ENCODE data around the gene RARS2.
A peak's percentile ranks its signal among the peaks of the same experiment; 100 is the strongest.

Gene RARS2

DNA sequence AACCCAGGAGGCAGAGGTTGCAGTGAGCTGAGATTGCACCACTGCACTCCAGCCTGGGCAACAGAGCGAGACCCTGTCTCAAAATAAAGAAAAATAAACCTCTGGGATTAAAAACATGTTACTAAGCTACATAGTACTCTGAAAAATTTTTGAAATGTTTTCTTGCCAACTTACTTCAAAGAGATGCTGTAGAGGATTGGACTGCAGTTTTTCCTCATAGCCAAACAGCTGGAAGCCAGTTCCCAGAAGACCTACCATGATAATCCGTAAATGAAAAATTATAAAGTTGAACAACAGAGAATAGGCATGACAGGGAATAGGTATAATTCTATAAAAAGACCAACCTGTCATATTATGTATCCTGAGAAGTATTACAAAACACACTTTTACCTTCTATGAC is 48.0 kb downstream of the RARS2 start:
- Histone ChIP-seq H3K9me3 (no peaks in the 10 kb centered on the region), H3K27me3 (no peaks in the 10 kb centered on the region), H3K27ac (no peak overlapping the region), H3K4me1 (ENCODE audit: control insufficient read depth in 1 of 2, insufficient read depth in 1 of 2, low read depth in 1 of 2, low read length in 1 of 2) (peaks cover 21 to 26% of the 10 kb centered on the region in 2 experiments), H3K36me3 (peaks cover 25% of the 10 kb centered on the region), H3K4me3 (ENCODE audit: low read depth in 1 of 2, low read length in 1 of 2) (no peak overlapping the region)
- TF ChIP-seq, protein P1, sequence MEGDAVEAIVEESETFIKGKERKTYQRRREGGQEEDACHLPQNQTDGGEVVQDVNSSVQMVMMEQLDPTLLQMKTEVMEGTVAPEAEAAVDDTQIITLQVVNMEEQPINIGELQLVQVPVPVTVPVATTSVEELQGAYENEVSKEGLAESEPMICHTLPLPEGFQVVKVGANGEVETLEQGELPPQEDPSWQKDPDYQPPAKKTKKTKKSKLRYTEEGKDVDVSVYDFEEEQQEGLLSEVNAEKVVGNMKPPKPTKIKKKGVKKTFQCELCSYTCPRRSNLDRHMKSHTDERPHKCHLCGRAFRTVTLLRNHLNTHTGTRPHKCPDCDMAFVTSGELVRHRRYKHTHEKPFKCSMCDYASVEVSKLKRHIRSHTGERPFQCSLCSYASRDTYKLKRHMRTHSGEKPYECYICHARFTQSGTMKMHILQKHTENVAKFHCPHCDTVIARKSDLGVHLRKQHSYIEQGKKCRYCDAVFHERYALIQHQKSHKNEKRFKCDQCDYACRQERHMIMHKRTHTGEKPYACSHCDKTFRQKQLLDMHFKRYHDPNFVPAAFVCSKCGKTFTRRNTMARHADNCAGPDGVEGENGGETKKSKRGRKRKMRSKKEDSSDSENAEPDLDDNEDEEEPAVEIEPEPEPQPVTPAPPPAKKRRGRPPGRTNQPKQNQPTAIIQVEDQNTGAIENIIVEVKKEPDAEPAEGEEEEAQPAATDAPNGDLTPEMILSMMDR (IDR thresholded peaks at IDR 0.05) = no peak

DNA sequence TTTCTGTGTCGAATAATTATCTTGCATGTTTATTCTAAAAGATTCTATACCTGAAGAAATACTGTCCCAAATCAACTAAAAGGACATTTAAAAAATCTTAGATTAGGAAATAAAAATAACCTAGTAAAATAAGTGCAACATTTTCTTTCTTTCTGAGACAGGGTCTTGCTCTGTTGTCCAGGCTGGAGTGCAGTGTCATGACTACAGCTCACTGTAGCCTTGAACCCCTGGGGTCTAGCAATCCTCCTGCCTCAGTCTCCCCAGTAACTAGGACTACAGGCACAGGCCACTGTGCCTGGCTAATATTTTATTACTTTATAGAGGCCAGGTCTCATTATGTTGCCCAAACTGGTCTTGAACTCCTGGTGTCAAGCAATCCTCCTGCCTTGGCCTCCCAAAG is 48.7 kb downstream of the RARS2 start:
- Histone ChIP-seq H3K4me1 (ENCODE audit: control insufficient read depth in 1 of 2, insufficient read depth in 1 of 2, low read depth in 1 of 2, low read length in 1 of 2) (peaks cover 22 to 33% of the 10 kb centered on the region in 2 experiments), H3K4me3 (ENCODE audit: low read depth in 1 of 2, low read length in 1 of 2) (no peak overlapping the region), H3K27me3 (no peaks in the 10 kb centered on the region), H3K9me3 (no peaks in the 10 kb centered on the region), H3K27ac (no peak overlapping the region), H3K36me3 (peaks cover 25% of the 10 kb centered on the region)
- TF ChIP-seq, protein P1 (IDR thresholded peaks at IDR 0.05) = no peak

DNA sequence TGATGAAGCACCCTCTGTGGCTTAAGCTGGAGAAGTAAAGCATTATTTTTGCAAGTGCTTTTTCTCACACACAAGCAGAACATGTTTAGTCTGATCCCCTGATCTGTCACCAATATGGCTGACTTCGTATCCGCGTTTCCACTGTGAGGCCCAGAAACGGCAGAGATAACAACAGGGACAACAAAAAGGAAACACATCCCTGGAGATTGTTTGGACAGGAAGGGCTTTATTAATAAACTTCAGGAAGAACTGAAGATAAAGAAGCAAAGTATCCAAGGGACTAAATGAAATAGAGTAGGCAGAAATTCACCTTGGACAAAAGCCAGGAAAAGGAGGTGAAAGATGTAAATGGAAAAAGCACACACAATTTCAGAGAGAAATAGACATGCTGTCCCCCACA is 49.2 kb downstream of the RARS2 start:
- peaks cover 25% of the 10 kb centered on the region for H3K36me3 ChIP-seq
- TF ChIP-seq, protein P1 (IDR thresholded peaks at IDR 0.05) = no peak
- H3K4me1 ChIP-seq (ENCODE audit: control insufficient read depth in 1 of 2, insufficient read depth in 1 of 2, low read depth in 1 of 2, low read length in 1 of 2) = peaks cover 22 to 33% of the 10 kb centered on the region in 2 experiments
- H3K4me3 ChIP-seq (ENCODE audit: low read depth in 1 of 2, low read length in 1 of 2) = no peak overlapping the region
- no peak overlapping the region for H3K27ac ChIP-seq
- no peaks in the 10 kb centered on the region for H3K9me3 ChIP-seq
- no peaks in the 10 kb centered on the region for H3K27me3 ChIP-seq

DNA sequence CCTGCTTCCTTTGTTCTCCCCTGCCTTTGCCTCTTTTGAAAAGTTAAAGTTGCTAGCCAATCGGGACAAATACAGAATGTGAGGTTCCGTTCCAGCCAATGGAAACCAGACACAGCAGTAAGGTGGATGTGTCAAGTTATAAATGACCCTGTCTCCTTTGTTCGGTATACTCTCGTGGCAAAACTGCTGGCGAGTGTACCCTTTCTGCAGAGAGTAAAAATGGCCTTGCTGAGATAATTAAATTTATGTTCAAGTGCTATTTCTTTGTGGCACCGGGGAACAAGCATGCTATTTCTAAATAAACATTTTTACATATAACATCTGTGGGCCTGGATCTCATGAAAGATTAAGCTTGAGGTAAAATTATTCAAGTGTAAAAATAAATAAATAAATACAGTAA is 50.2 kb downstream of the RARS2 start:
- Histone ChIP-seq H3K9me3 (no peaks in the 10 kb centered on the region), H3K36me3 (peaks cover 17% of the 10 kb centered on the region), H3K4me3 (ENCODE audit: low read depth in 1 of 2, low read length in 1 of 2) (peak overlapping the region in 1 of 2 experiments; percentile 27), H3K4me1 (ENCODE audit: control insufficient read depth in 1 of 2, insufficient read depth in 1 of 2, low read depth in 1 of 2, low read length in 1 of 2) (peaks cover 22 to 33% of the 10 kb centered on the region in 2 experiments), H3K27ac (peak overlapping the region; percentile 75), H3K27me3 (no peaks in the 10 kb centered on the region)
- TF ChIP-seq, protein P1 (IDR thresholded peaks at IDR 0.05) = no peak

DNA sequence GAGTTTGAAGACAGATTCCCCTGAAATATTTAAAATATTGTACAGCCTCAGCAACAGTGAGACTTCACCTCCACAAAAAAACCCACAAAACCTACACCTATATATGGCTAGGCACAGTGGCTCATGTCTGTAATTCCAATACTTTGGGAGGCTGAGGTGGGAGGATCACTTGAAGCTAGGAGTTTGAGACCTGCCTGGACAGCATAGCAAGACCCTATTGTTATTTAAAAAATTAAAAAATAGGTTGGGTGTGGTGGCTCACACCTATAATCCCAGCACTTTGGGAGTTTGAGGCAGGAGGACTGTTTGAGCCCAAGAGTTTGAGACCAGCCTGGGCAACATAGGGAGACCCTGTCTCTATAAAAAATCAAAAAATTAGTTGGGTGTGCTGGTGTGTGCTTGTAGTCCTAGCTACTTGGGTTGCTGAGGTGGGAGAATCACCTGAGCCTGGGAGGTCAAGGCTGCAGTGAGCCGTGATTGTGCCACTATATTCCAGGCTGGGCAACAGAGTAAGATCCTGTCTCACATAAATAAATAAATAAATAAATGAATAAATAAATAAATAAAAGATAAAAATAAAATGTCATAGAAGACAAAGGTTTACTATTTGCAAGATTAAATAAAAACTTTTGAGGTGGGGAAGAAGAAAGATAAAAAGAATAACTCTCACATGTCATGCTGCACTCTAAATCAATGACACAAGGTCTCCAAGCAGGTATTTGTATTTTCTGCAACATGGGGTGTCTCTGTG is 51.1 kb downstream of the RARS2 start:
- H3K27me3 ChIP-seq = no peaks in the 10 kb centered on the region
- no peaks in the 10 kb centered on the region for H3K9me3 ChIP-seq
- H3K27ac ChIP-seq = peak overlapping the region; percentile 75
- TF ChIP-seq, protein P1 (IDR thresholded peaks at IDR 0.05) = no peak
- H3K4me3 ChIP-seq (ENCODE audit: low read depth in 1 of 2, low read length in 1 of 2) = peak overlapping the region in 1 of 2 experiments; percentile 27
- H3K4me1 ChIP-seq (ENCODE audit: control insufficient read depth in 1 of 2, insufficient read depth in 1 of 2, low read depth in 1 of 2, low read length in 1 of 2) = peaks cover 22 to 33% of the 10 kb centered on the region in 2 experiments
- H3K36me3 ChIP-seq = peaks cover 10% of the 10 kb centered on the region

Measured in neutrophil (primary cell).